Ishikawa (cell line): Measurements from ENCODE around the gene GBA3.

Experiments used
- EP300 ChIP-seq: IDR thresholded peaks from 2 replicates; pipeline ENCODE4 v1.6.1; 2012; ENCODE audit warnings: borderline replicate concordance
- NFIC ChIP-seq: IDR thresholded peaks from 2 replicates; pipeline ENCODE4 v1.6.1; 2012
- TAF1 ChIP-seq: IDR thresholded peaks from 2 replicates; pipeline ENCODE4 v1.6.1; 2012; ENCODE audit warnings: low read depth, mild to moderate bottlenecking
- TEAD4 ChIP-seq: IDR thresholded peaks from 2 replicates; pipeline ENCODE4 v1.6.1; 2012

DNA sequence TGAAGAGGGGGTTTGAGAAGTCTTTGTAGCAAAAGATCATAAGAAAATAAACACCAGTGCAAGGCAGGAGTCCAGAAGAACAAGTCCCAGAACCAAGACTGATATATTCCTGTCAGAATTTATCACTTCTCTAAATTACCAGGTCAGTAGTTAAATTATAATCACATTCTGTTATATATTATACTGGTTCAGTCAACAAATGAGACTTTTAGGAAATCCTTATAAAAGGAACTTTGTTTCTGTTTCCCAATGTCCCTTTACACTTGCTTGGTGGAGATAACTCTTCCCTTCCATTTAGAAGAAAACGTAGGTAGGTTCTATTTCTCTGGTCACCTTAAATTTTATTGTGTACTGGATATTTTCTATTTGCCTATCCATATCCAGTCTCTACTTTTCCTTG, 21.1 kb downstream of the GBA3 start:
- TF ChIP-seq TAF1 = no peak
- TF ChIP-seq EP300 = no peak
- TF ChIP-seq NFIC = no peak
- TF ChIP-seq TEAD4 = no peak
